Measurements from ENCODE around the gene RIMBP3C.
"Not testable (repeated sequence)": the region's sequence is repeated elsewhere in the genome, so short reads cannot be mapped to it uniquely, and the experiment has no call there.

The RIMBP3C gene

DNA sequence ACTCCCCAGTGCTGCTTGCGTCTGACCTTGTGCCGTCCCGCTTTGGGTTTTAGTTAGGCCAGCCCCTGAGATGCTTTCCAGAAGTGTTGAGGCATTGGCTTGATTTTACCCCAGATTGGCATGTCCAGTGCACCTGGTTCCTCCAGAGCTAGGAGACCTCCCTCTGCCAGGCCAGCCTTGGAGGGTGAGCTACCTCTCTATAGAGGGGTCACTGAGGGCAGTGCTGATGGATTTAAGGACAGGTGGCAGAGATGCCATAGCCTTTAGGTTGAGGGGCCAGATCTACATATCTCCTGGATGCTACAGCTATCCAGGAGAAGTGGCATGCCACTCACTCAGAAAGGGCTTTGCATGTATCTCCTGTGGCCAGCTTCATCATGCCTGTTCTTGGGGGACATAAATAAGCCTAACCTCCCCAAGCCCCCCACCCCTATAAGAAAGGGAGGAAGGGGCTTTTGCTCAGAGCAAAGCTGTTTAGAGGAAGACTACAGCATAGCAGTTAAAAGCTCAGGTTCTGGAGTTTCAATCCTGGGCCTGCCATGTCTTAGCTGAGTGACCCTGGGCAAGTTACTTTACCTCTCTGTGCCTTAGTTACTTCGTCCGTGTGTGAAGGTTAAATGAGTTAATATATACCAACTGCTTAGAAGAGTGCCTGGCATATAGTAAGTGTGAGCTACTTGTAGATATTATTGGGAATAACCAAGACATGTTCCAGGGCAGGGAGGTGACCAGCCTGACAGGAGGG lies 22.7 kb upstream of the RIMBP3C start:
- DNase-seq (ENCODE audit: low spot score), result no peak

- DNase-seq (ENCODE audit: low spot score), result no peak
These were observed 22.1 kb upstream of the RIMBP3C start for GRCh38 chr22:21573293-21573734.

GRCh38 chr22:21571679-21572078 lies 20.4 kb upstream of the RIMBP3C start:
- no peak for DNase-seq (ENCODE audit: low spot score)

GRCh38 chr22:21570398-21570797 lies 19.1 kb upstream of the RIMBP3C start:
- DNase-seq (ENCODE audit: low spot score), result no peak

DNA sequence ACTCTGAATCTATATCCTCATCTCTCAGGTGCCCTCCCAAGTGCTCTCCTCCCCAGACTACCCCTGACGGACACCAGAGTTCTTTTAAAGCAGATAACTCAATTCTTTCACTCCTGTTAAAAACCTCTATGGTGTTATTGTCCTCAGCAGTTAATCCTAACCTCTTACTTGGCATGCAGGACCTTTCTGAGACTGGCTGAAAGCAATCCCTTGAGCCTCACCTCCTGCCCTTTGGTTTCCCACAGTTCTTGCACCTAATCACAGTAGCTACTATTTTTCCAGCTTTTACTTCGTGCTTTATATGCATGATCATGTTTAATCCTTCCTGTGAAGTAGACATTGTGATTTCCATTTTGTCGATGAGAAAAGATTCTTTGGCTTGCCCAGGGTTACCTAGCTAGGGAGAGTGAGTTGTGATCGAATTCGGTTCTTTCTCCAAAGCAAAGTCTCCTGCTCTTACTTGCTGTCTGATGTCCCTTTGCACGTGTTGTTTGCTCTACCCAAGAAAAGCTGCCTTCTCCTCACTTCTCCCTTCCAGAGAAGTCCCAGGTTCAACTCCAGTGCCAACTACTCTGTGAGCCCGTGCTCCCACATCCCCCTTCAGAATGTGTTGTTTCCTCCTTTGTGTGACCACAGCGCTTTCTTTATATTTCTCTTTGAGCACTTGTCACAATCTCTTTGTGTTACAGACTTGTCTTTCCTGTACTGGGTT lies 18.4 kb upstream of the RIMBP3C start:
- no peak for DNase-seq (ENCODE audit: low spot score)

GRCh38 chr22:21569076-21569427 lies 17.8 kb upstream of the RIMBP3C start:
- not testable (repeated sequence) for DNase-seq (ENCODE audit: low spot score)

- no peak for DNase-seq (ENCODE audit: low spot score)
These were observed 17.2 kb upstream of the RIMBP3C start for GRCh38 chr22:21568347-21569075.

GRCh38 chr22:21567456-21568346 lies 16.4 kb upstream of the RIMBP3C start, which contains the start of gene UBE2L3:
Gene UBE2L3 (plus strand): TSS chr22:21567714. CDS start chr22:21567745, 31 bp downstream.
- DNase-seq (ENCODE audit: low spot score), result peak; percentile 76

GRCh38 chr22:21564411-21564810 lies 13.2 kb upstream of the RIMBP3C start:
- no peak for DNase-seq (ENCODE audit: low spot score)

DNA sequence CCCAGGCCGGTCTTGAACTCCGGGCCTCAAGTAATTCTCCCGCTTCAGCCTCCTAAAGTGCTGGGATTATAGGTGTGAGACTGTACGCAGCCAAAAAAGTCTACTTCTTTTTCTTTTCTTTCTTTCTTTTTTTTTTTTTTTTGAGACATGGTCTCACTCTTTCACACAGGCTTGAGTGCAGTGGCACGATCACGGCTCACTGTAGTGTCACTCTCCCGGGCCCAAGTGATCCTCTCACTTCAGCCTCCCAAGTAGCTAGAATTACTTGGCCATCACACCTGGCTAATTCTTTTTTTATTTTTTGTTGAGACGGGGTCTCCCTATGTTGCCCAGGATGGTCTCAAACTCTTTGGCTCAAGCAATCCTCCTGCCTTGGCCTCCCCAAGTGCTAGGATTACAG lies 12.7 kb upstream of the RIMBP3C start:
- no peak for DNase-seq (ENCODE audit: low spot score)

DNA sequence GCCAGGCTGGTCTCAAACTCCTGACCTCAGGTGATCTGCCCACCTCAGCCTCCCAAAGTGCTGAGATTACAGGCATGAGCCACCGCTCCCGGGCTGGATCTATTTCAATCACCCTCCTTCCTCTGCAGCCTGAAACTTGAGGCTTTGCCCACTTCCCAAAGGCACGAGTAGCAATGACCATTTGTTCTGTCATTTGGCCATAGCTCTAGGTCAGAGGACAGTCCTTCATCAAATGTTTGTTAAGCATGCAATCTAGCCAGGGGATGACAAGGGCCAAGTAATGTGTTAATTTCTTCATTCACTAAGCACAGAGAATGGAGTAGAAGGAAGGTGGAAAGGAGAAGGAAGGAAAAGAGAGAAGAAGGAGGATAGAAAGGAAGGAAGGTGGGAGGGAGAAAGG lies 9.4 kb upstream of the RIMBP3C start:
- DNase-seq (ENCODE audit: low spot score), result not testable (repeated sequence)

- not testable (repeated sequence) for DNase-seq (ENCODE audit: low spot score)
These were observed 8.3 kb upstream of the RIMBP3C start for GRCh38 chr22:21559345-21560125.

GRCh38 chr22:21550678-21551047 lies 598 bp downstream of the RIMBP3C start:
- DNase-seq (ENCODE audit: low spot score), result not testable (repeated sequence)

- not testable (repeated sequence) for DNase-seq (ENCODE audit: low spot score)
These were observed 1.1 kb downstream of the RIMBP3C start for GRCh38 chr22:21550008-21550677.

DNA sequence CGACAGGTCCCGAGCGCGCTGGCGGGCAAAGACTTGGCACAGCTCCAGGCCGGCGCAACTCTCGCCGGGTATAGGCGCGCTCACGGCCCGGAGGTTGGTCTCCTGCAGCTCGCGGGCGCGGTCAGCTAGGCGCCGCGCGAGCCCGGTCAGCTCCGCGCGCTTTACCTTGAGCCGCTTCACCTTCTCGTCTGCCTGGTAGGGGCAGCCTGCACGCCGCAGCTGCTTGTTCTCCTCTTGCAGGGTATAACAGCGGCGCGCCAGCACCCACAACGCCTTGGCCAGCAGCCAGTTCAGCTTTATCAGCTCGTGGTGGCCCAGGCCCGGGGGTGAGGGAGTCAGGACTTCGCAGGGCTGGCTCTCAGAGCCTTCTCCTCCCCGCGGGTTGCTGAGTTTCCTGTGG lies 1.7 kb downstream of the RIMBP3C start:
- not testable (repeated sequence) for DNase-seq (ENCODE audit: low spot score)

DNA sequence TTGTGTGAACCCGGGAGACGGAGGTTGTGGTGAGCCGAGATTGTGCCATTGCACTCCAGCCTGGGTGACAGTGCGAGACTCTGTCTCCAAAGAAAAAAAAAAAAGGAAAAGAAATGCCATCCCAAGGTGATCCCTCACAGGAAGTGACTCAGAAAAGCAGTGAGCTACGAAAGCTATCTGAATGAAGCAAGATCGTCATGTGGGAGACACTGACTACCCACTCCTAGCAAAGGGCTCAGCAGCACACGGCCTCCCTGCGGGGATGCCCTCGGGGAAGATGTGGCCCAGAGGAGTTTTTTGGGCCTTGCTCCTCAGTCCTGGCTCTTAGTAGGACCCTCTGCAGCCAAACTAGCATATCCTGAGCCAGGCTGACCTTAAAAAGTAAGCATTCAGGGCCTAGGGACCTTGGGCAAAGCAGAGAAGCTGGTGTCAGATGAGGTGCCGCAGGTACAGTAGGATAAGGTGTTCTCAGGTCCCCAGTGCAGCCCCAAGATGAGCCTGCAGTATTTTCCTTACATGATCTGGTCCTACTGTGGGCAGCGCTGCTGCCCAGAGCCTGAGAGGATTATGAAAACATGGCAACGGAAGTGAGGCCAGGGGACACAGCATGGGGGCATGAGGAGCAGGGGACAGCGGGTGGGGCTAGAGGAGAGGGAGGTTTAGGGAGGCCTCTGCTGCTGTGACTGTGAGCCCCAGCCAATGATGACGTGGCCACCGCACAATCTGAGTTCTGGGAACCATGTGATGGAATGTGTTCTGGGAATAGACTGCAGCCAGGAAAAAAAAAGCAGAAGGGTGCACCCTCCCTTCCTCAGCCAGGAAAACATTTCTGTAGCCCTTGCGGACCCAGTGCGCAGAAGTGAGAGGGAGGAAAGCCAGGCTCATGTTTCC lies 6.6 kb downstream of the RIMBP3C start:
- not testable (repeated sequence) for DNase-seq (ENCODE audit: low spot score)

- DNase-seq (ENCODE audit: low spot score), result not testable (repeated sequence)
These were observed 11.4 kb downstream of the RIMBP3C start for GRCh38 chr22:21539862-21540261.

DNA sequence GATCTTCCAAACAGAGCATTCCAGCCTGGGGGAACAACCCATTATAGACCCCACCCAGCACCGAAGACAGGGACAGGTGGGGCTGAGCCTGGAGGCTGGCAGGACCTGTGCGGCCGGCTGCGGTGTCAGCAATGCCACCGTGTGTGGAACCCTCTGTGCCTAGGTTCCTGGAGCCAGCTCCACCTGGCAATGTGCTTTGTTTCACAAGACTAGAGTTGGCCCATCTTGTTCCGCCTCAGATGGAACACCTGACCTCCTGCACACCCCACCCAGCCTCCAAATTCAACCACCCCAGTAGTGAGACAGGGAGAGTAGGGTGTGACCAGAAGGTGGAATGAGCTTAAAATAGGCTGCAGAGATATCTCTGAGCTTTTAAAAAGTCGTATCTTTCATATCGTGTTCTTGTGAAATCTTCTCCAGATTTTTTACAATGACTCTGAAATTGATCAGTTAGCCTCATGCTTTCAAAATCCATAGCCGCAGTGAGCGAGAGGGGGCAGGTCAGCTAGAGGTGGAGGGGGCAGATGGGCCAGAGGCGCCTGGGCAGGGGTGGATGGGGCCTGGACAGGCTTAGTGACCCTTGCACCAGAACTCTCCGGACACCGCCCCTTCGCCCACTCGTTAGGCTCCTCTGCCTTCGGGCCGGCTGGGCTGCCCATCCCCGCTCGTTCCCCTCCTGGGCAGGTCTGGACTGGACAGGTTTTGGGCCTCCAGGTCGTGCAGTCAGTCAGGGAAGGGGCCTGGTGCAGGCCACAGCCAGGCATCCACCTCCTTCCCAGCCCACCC lies 18.2 kb downstream of the RIMBP3C start:
- DNase-seq (ENCODE audit: low spot score), result not testable (repeated sequence)
